ENCODE measurements around the gene CFL1.

CFL1 gene

DNA sequence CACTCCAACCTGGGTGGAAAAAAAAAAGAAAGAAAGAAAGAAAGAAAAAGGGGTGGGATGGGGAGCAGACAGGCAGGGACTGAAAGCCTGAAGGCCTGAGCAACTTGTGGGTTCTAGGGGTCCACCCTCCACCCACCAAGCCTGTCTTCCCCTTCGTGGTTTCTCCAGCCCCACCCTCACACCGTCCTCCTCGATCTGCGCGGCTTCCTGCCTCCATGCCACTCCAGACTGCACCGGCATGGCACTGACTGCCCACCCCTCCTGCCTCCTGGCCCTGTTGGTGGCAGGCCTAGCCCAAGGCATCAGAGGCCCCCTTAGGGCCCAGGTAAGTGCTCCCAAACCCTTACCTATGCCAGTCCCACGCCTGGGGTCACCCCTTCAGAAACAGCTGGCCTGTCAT, 21.6 kb upstream of the CFL1 start, which contains the start of gene CTSW:
Gene CTSW, plus strand, starts transcription at position 221 of the 400 bp plus-strand sequence. Its CDS starts 18 bp downstream, at position 239.
- no peak within 1 kb of the TSS for H3K27ac ChIP-seq
- H3K4me3 ChIP-seq: no peak within 1 kb of the TSS
- TF ChIP-seq POLR2AphosphoS5 (IDR thresholded peaks at IDR 0.05; ENCODE audit: borderline replicate concordance, low read depth, low read length): no peak
- TF ChIP-seq EZH2 (IDR thresholded peaks at IDR 0.05): no peak
- TF ChIP-seq FOXP2 (optimal IDR thresholded peaks at IDR 0.05; ENCODE audit: control extremely low read depth, extremely low read length, insufficient read depth): no peak
- peaks cover 19% of the 10 kb centered on the region; the same call in 1 of the 2 replicates for H3K36me3 ChIP-seq (ENCODE audit: insufficient read depth, low read length)
- H3K9me3 ChIP-seq (ENCODE audit: low read depth, low read length): no peaks in the 10 kb centered on the region
- no peak for DNase-seq (ENCODE audit: low read depth, low spot score)
- H3K9ac ChIP-seq (ENCODE audit: insufficient read length): no peak within 1 kb of the TSS

DNA sequence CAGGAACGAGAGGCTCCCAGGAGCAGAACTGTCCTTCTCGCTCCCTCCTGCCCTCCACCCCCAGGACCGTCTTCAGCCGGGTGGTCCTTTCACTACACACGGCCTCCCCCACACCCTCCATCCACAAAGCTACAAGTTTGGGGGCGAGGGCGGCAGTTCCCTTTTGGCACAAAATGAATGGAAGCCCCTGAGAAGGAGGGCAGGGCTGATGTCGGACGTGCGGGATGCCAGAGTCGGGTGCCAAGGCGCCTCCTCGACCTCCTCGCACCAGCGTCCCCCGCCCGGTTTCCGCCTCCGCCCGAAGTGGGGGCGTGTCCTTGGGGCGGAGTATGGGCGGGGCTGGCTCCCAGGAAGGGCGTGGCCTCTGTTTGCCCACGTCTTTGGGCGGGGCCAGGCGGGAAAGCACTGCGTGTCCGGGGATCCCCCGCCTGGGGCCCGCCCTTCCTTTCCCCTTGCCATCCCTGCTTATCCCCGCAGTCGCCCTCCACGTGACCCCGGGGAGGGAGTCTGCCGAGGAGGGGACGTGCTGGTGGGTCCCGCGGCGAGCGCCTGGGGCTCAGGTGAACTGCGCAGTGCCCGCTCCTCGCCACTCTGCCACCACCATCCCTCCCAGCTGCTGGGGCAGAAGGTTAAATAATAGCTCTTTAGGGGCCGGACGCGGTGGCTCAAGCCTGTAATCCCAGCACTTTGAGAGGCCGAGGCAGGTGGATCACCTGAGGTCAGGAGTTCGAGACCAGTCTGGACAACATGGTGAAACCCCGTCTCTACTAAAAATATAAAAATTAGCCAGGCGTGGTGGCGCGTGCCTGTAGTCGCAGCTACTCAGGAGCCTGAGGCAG, 15.6 kb upstream of the CFL1 start:
- Histone ChIP-seq H3K36me3 (ENCODE audit: insufficient read depth, low read length) (no peaks in the 10 kb centered on the region), H3K9me3 (ENCODE audit: low read depth, low read length) (no peaks in the 10 kb centered on the region), H3K27ac (no peak overlapping the region), H3K4me3 (peak overlapping the region; percentile 75), H3K9ac (ENCODE audit: insufficient read length) (peak overlapping the region; percentile 53)
- TF ChIP-seq POLR2AphosphoS5 (IDR thresholded peaks at IDR 0.05; ENCODE audit: borderline replicate concordance, low read depth, low read length): peak; percentile 79
- TF ChIP-seq FOXP2 (optimal IDR thresholded peaks at IDR 0.05; ENCODE audit: control extremely low read depth, extremely low read length, insufficient read depth): no peak
- no peak for DNase-seq (ENCODE audit: low read depth, low spot score)

DNA sequence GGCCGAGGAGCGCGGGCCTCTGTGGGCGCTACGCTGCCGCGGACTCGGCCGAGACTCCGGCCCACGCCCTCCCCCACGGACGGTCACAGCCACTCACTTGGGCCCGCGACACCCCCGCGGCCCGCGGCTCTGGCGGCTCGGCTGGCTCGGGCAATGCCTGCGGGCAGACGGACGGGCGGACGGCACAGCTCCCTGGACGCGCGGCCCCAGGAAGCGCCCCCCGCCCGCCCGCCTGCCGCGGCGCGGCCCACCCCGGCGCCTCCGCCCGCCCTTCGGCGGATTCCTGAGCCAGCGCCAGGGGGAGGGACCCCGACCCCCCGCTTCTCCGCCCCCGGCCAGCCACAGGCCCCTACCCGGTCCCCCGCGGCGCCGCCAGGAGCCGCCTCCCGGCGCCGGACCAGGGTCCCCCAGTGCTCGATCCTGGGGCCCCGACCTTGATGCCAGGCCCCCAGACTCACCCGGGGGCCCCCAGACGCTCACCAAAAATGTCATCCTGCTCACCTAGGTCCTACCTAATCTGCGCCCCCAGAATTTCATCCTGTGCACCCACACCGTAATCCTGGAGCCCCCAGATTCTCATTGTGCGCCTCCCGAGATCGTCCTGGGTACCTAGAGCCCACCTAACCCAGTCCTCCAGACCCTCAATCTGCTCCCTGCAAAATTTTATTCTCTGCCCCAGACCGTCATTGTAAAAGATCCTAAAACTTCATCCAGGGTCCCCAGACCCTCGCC, 14.8 kb upstream of the CFL1 start, which contains the start of gene EFEMP2:
Gene EFEMP2, minus strand, starts transcription at position 215 of the 732 bp plus-strand sequence. CDS start 446 bp downstream, outside the sequence.
- DNase-seq (ENCODE audit: low read depth, low spot score): no peak
- Histone ChIP-seq H3K36me3 (ENCODE audit: insufficient read depth, low read length) (no peaks in the 10 kb centered on the region), H3K27ac (no peak within 1 kb of the TSS), H3K9me3 (ENCODE audit: low read depth, low read length) (no peaks in the 10 kb centered on the region), H3K9ac (ENCODE audit: insufficient read length) (peak within 1 kb of the TSS; percentile 53), H3K4me3 (peak within 1 kb of the TSS; percentile 75)
- no peak for TF ChIP-seq POLR2AphosphoS5 (IDR thresholded peaks at IDR 0.05; ENCODE audit: borderline replicate concordance, low read depth, low read length)
- no peak for TF ChIP-seq FOXP2 (optimal IDR thresholded peaks at IDR 0.05; ENCODE audit: control extremely low read depth, extremely low read length, insufficient read depth)
- TF ChIP-seq EZH2 (IDR thresholded peaks at IDR 0.05): no peak

DNA sequence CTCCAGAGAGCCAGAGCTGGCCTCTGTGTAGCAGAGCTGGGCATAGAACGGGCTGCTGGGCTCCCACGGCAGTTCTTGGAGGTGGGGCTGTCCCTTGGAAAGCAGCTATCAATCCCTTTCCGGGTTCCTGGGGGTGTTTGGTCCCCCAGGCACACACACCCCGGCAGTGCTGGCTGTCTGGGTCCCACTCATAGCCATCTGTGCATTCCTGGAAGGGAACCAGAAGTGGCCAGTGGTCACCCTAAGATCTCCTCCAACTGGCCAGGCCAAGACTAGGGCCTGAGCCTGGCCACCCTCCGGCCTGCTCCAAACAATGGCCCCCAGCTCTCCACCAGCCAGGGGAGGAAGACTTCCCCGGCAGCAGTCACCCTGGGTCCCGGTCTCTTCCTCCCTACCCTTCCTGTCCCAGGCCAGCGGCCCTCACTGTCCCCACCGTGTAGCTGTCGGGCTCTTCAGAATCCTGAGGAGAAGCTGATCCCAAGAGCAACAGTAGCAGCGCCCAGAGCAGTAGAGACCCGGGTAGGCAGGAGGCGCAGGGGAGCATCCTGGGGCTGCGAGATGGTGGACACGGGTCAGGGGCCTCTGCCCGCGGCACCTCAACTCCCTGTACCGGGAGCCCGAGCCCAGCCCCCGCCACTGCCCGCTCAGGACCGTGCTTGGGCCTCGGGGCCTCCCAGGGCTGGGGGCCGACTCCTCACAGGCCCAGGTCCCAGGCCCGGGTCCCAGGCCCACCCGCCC, 14.0 kb upstream of the CFL1 start:
- Histone ChIP-seq H3K36me3 (ENCODE audit: insufficient read depth, low read length) (no peaks in the 10 kb centered on the region), H3K4me3 (no peak overlapping the region), H3K9ac (ENCODE audit: insufficient read length) (no peak overlapping the region), H3K27ac (no peak overlapping the region), H3K9me3 (ENCODE audit: low read depth, low read length) (no peaks in the 10 kb centered on the region)
- TF ChIP-seq FOXP2 (optimal IDR thresholded peaks at IDR 0.05; ENCODE audit: control extremely low read depth, extremely low read length, insufficient read depth) (no peak), EZH2 (IDR thresholded peaks at IDR 0.05) (no peak), POLR2AphosphoS5 (IDR thresholded peaks at IDR 0.05; ENCODE audit: borderline replicate concordance, low read depth, low read length) (no peak)
- DNase-seq (ENCODE audit: low read depth, low spot score): no peak

DNA sequence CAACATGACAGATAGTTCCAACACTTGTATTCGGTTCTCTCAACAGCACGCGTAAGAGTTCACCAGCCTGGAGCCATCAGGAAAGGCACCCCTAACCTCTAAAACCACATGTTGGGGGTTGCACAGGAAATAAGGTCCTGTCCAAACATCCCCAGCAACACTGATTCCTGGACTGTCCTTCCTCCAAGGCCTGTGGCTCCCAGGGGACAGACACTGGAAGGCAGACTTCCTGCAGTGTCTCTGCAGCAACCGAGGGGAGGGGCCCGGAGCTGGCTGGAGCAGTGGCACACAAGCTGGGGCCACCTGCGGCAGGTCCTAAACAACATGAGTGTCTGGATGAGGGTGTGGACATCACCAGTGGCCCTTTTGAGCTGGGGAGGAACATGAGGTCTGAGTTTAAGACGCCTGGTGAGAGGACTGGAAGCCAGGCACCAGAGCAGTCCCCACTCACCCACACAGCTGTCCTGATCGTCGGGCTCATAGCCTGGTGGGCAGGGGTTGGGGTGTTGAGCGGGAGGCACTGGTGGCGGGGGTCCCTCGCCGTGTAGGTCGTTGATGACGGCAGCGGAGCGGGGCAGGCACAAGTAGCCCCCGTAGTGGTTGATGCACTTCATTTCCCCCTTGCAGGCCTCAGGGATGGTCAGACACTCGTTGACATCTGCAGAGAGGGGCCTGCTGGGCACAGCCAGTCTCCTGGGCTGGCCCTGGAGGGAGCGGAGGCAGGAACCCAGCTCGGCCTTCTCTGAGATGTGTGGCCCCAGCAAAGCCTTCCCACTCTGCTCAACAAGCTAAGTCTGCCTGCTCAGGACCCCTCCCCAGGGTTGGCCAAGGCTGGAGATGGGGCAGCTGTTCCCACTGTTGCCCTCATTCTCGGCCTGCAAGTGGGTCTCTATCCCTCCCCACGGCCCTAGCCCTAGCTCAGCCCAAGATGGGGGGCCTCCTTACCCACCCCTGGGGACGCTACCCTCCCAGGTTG, 13.0 kb upstream of the CFL1 start:
- no peaks in the 10 kb centered on the region for H3K9me3 ChIP-seq (ENCODE audit: low read depth, low read length)
- no peak for DNase-seq (ENCODE audit: low read depth, low spot score)
- no peak overlapping the region for H3K27ac ChIP-seq
- H3K4me3 ChIP-seq: no peak overlapping the region
- H3K9ac ChIP-seq (ENCODE audit: insufficient read length): no peak overlapping the region
- TF ChIP-seq EZH2 (IDR thresholded peaks at IDR 0.05) (no peak), FOXP2 (optimal IDR thresholded peaks at IDR 0.05; ENCODE audit: control extremely low read depth, extremely low read length, insufficient read depth) (no peak), POLR2AphosphoS5 (IDR thresholded peaks at IDR 0.05; ENCODE audit: borderline replicate concordance, low read depth, low read length) (no peak)
- peaks cover 3% of the 10 kb centered on the region; the same call in 1 of the 2 replicates for H3K36me3 ChIP-seq (ENCODE audit: insufficient read depth, low read length)

DNA sequence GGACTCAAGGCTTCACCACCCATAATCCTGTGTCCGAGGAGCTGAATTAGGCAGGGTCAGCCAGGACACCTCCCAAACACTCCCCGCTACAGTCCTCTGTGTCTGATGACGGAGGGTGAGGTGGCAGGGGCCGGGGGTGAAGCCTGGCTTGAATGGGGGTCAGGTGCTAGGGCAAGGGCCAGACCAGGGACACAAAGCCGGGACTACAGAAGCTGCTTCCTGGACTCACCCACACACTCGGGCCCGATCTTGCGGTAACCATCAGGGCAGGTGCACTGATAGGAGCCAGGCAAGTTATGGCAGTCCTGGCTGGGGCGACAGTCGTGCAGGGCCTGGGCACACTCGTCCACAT, 12.3 kb upstream of the CFL1 start:
- H3K9ac ChIP-seq (ENCODE audit: insufficient read length): no peak overlapping the region
- H3K27ac ChIP-seq: no peak overlapping the region
- DNase-seq (ENCODE audit: low read depth, low spot score): no peak
- no peak overlapping the region for H3K4me3 ChIP-seq
- no peak for TF ChIP-seq FOXP2 (optimal IDR thresholded peaks at IDR 0.05; ENCODE audit: control extremely low read depth, extremely low read length, insufficient read depth)
- no peak for TF ChIP-seq EZH2 (IDR thresholded peaks at IDR 0.05)
- TF ChIP-seq POLR2AphosphoS5 (IDR thresholded peaks at IDR 0.05; ENCODE audit: borderline replicate concordance, low read depth, low read length): no peak
- peaks cover 7% of the 10 kb centered on the region; the same call in 1 of the 2 replicates for H3K36me3 ChIP-seq (ENCODE audit: insufficient read depth, low read length)
- no peaks in the 10 kb centered on the region for H3K9me3 ChIP-seq (ENCODE audit: low read depth, low read length)

DNA sequence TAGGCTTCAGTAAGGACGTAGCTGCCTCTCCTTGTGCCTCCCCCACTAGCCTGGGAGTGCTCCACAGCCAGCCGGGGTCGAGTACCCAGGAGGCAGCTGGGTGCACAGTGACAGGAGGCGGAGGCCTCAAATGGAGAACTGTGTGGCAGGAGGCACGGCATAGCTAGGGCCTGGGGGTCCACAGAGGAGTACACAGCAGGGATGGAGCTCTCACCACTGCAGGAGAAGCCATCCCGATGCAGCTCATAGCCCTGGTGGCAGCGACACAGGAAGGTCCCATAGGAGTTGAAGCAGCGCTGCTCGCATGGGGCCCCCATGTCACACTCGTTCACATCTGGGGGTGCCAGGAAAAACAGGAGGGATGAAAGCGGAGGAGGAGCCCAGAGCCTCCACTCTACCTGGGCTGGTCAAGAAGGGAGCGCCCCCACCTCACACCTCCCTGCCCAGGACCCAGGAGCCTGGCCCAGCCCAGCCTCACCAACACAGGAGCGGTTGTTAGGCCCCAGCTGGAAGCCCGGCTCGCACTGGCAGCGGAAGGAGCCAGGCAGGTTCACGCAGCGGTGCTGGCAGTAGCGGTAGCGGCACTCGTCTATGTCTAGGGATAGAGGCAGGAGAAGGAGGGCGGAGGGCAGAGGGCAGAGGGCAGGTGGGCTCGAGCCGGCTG, 11.8 kb upstream of the CFL1 start:
- Histone ChIP-seq H3K36me3 (ENCODE audit: insufficient read depth, low read length) (peaks cover 13% of the 10 kb centered on the region; the same call in 1 of the 2 replicates), H3K9me3 (ENCODE audit: low read depth, low read length) (no peaks in the 10 kb centered on the region), H3K4me3 (no peak overlapping the region), H3K27ac (no peak overlapping the region), H3K9ac (ENCODE audit: insufficient read length) (no peak overlapping the region)
- no peak for DNase-seq (ENCODE audit: low read depth, low spot score)
- TF ChIP-seq EZH2 (IDR thresholded peaks at IDR 0.05): no peak
- TF ChIP-seq FOXP2 (optimal IDR thresholded peaks at IDR 0.05; ENCODE audit: control extremely low read depth, extremely low read length, insufficient read depth): no peak
- no peak for TF ChIP-seq POLR2AphosphoS5 (IDR thresholded peaks at IDR 0.05; ENCODE audit: borderline replicate concordance, low read depth, low read length)

Data from SK-N-MC (cell line).